CD4-positive, CD25-positive, alpha-beta regulatory T cell (primary cell): ENCODE data around the gene LNPEP. TPM values are rescaled to one million over a fixed set of nuclear protein-coding genes. Genes with fewer than 3 reads are reported as not detected.

Source experiments
- ATAC-seq, 2 donors: fragments of 150-1000 bp; cut with Tn5 transposase; one replicate each; pipeline ENCODE4 v1.10.0; 2021; ENCODE audit warnings: low read depth in 2 of 2, moderate number of reproducible peaks in 2 of 2, moderate library complexity in 1 of 2
- DNase-seq, 3 donors: peaks; one replicate each; pipeline versions ENCODE4 v3.0.0 to v3.0.0-alpha.2; 2012 to 2022; ENCODE audit warnings: mixed read lengths in 1 of 3
- H3K27ac ChIP-seq: one replicate; pipeline ENCODE4 v1.7.0; 2013; ENCODE audit warnings: mild to moderate bottlenecking, low read length; ENCODE audit not compliant: insufficient read depth, poor library complexity, severe bottlenecking
- H3K27me3 ChIP-seq: one replicate; pipeline ENCODE4 v1.7.0; 2013; ENCODE audit warnings: low read length; ENCODE audit not compliant: control insufficient read depth, insufficient read depth
- H3K36me3 ChIP-seq: one replicate; pipeline ENCODE4 v1.7.0; 2013; ENCODE audit warnings: mild to moderate bottlenecking, low read length, moderate library complexity; ENCODE audit not compliant: control insufficient read depth, insufficient read depth
- H3K4me1 ChIP-seq: 2 replicates; pipeline ENCODE4 v1.7.0; 2013; ENCODE audit warnings: mild to moderate bottlenecking, low read length; ENCODE audit not compliant: insufficient read depth, control insufficient read depth, poor library complexity, severe bottlenecking
- H3K4me3 ChIP-seq: one replicate; pipeline ENCODE4 v1.7.0; 2013; ENCODE audit warnings: low read depth, mild to moderate bottlenecking, low read length, moderate library complexity
- H3K9me3 ChIP-seq, 2 experiments: 1 replicate in 1 of 2; 2 replicates in 1 of 2; pipeline ENCODE4 v1.7.0; 2013; ENCODE audit warnings: low read length in 2 of 2, mild to moderate bottlenecking in 1 of 2, moderate library complexity in 1 of 2; ENCODE audit not compliant: control insufficient read depth in 2 of 2
- H3K27ac Mint-ChIP-seq, 3 donors: one replicate each; pipeline ENCODE4 v1.8.0; 2020 to 2022; ENCODE audit warnings: mild to moderate bottlenecking in 3 of 3, mixed read lengths in 3 of 3, moderate library complexity in 2 of 3
- H3K27me3 Mint-ChIP-seq: one replicate; pipeline ENCODE4 v1.8.0; 2022; ENCODE audit warnings: mild to moderate bottlenecking, mixed read lengths
- H3K36me3 Mint-ChIP-seq: one replicate; pipeline ENCODE4 v1.8.0; 2020; ENCODE audit warnings: mixed read lengths
- H3K4me1 Mint-ChIP-seq, 4 donors: one replicate each; pipeline ENCODE4 v1.8.0; 2020 to 2022; ENCODE audit warnings: mixed read lengths in 4 of 4, mild to moderate bottlenecking in 1 of 4
- H3K4me3 Mint-ChIP-seq, 4 donors: one replicate each; pipeline ENCODE4 v1.8.0; 2020 to 2022; ENCODE audit warnings: mild to moderate bottlenecking in 4 of 4, mixed read lengths in 4 of 4, moderate library complexity in 3 of 4
- H3K9me3 Mint-ChIP-seq, 7 donors: one replicate each; pipeline ENCODE4 v1.8.0; 2020 to 2022; ENCODE audit warnings: mixed read lengths in 7 of 7, mild to moderate bottlenecking in 3 of 7, moderate library complexity in 2 of 7
- polyA plus RNA-seq, 4 donors: library from polyadenylated mRNA; unstranded; fragments of 300-500 nt; fragmentation: Illumina TruSeq; gene quantifications; one replicate each; pipeline ENCODE4 v1.2.3, GENCODE V29; 2021
- total RNA-seq: library from RNA; stranded (reverse); gene quantifications from one replicate; pipeline ENCODE4 v1.2.3, GENCODE V29; 2022

Gene LNPEP
- total and polyA plus RNA-seq, 5 donors from 2014 or later, result 39.6 to 95.7 (median 44.2) TPM

GRCh38 chr5:96936431-96937320 is 796 bp downstream of the LNPEP start:
- peaks cover 12% of the 10 kb centered on the region for H3K36me3 Mint-ChIP-seq
- peaks cover 38 to 72% (median 62%) of the 10 kb centered on the region in 4 donors for H3K4me1 Mint-ChIP-seq
- H3K4me3 ChIP-seq, result peak overlapping the region; percentile 95
- no peaks in the 10 kb centered on the region for H3K27me3 ChIP-seq
- H3K4me3 Mint-ChIP-seq, result peak overlapping the region; percentile 91 to 98 (median 92)
- peaks cover 4% of the 10 kb centered on the region for H3K27me3 Mint-ChIP-seq
- H3K36me3 ChIP-seq, result no peaks in the 10 kb centered on the region
- H3K27ac Mint-ChIP-seq, result peak overlapping the region; percentile 94 to 98 (median 95)
- peak overlapping the region; percentile 95 for H3K27ac ChIP-seq
- no peaks in the 10 kb centered on the region for H3K9me3 ChIP-seq
- ATAC-seq (peak; percentile 3 to 7), DNase-seq (peak; percentile 32 to 81 (median 58))
- H3K4me1 ChIP-seq, result peaks cover 80% of the 10 kb centered on the region
- H3K9me3 Mint-ChIP-seq, result no peaks in the 10 kb centered on the region

DNA sequence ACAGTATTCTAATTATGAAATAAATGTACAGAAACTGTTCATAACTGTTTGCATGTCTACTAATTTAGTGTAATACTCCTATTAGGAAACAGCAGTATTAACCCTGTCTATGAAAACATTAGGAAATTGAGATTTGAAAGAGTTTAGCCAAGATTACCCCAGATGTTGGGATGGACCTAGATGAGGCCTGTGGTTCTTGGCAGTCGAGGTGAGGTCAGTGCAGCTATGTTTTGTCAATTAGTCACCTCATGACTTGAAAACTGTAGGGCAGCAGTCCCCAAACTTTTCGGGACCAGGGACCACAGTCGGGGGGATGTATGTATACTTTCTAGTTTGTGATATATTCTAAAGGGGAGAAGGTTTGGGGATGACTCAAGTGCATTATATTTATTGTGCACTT is 4.7 kb downstream of the LNPEP start:
- Histone ChIP-seq H3K9me3 (no peaks in the 10 kb centered on the region), H3K27me3 (no peaks in the 10 kb centered on the region), H3K27ac (peak overlapping the region; percentile 33), H3K4me1 (peaks cover 69% of the 10 kb centered on the region), H3K36me3 (peaks cover 4% of the 10 kb centered on the region), H3K4me3 (peak overlapping the region; percentile 58)
- Mint-ChIP-seq H3K27me3 (no peaks in the 10 kb centered on the region), H3K4me3 (peak overlapping the region in 3 of 4 donors; percentile 71 to 91 (median 83)), H3K27ac (peak overlapping the region; percentile 81 to 91 (median 85)), H3K36me3 (peaks cover 17% of the 10 kb centered on the region), H3K4me1 (peaks cover 40 to 81% (median 64%) of the 10 kb centered on the region in 4 donors), H3K9me3 (no peaks in the 10 kb centered on the region)
- ATAC-seq (no peak), DNase-seq (no peak)

GRCh38 chr5:96941140-96941539 is 5.3 kb downstream of the LNPEP start:
- Mint-ChIP-seq H3K4me1 (peaks cover 44 to 87% (median 70%) of the 10 kb centered on the region in 4 donors), H3K36me3 (peaks cover 17% of the 10 kb centered on the region), H3K9me3 (no peaks in the 10 kb centered on the region), H3K27me3 (no peaks in the 10 kb centered on the region), H3K27ac (peak overlapping the region in 2 of 3 donors; percentile 54 to 91), H3K4me3 (peak overlapping the region in 3 of 4 donors; percentile 33 to 83 (median 62))
- Histone ChIP-seq H3K27me3 (no peaks in the 10 kb centered on the region), H3K9me3 (no peaks in the 10 kb centered on the region), H3K4me3 (peak overlapping the region; percentile 9), H3K36me3 (peaks cover 4% of the 10 kb centered on the region), H3K4me1 (peaks cover 72% of the 10 kb centered on the region), H3K27ac (no peak overlapping the region)
- ATAC-seq (no peak), DNase-seq (no peak)

GRCh38 chr5:96942078-96942477 is 6.2 kb downstream of the LNPEP start:
- peak overlapping the region; percentile 7 to 57 (median 21) for H3K27ac Mint-ChIP-seq
- peak overlapping the region in 3 of 4 donors; percentile 1 to 55 (median 47) for H3K4me3 Mint-ChIP-seq
- H3K4me3 ChIP-seq, result peak overlapping the region; percentile 9
- peaks cover 53 to 93% (median 76%) of the 10 kb centered on the region in 4 donors for H3K4me1 Mint-ChIP-seq
- H3K9me3 Mint-ChIP-seq, result no peaks in the 10 kb centered on the region
- no peaks in the 10 kb centered on the region for H3K27me3 Mint-ChIP-seq
- no peaks in the 10 kb centered on the region for H3K9me3 ChIP-seq
- H3K27ac ChIP-seq, result peak overlapping the region; percentile 7
- no peaks in the 10 kb centered on the region for H3K27me3 ChIP-seq
- H3K4me1 ChIP-seq, result peaks cover 73% of the 10 kb centered on the region
- H3K36me3 Mint-ChIP-seq, result peaks cover 17% of the 10 kb centered on the region
- H3K36me3 ChIP-seq, result peaks cover 4% of the 10 kb centered on the region
- DNase-seq (no peak), ATAC-seq (no peak)

GRCh38 chr5:96942911-96943310 is 7.0 kb downstream of the LNPEP start:
- H3K27ac ChIP-seq, result no peak overlapping the region
- ATAC-seq (no peak), DNase-seq (no peak)
- peaks cover 72% of the 10 kb centered on the region for H3K4me1 ChIP-seq
- H3K9me3 ChIP-seq, result no peaks in the 10 kb centered on the region
- H3K36me3 Mint-ChIP-seq, result peaks cover 17% of the 10 kb centered on the region
- H3K9me3 Mint-ChIP-seq, result no peaks in the 10 kb centered on the region
- no peaks in the 10 kb centered on the region for H3K27me3 ChIP-seq
- no peaks in the 10 kb centered on the region for H3K27me3 Mint-ChIP-seq
- H3K4me3 Mint-ChIP-seq, result peak overlapping the region in 1 of 4 donors; percentile 17
- no peak overlapping the region for H3K27ac Mint-ChIP-seq
- peaks cover 52 to 90% (median 71%) of the 10 kb centered on the region in 4 donors for H3K4me1 Mint-ChIP-seq
- H3K4me3 ChIP-seq, result no peak overlapping the region
- peaks cover 4% of the 10 kb centered on the region for H3K36me3 ChIP-seq

- Histone ChIP-seq H3K36me3 (peaks cover 4% of the 10 kb centered on the region), H3K9me3 (no peaks in the 10 kb centered on the region), H3K4me3 (no peak overlapping the region), H3K27ac (no peak overlapping the region), H3K4me1 (peaks cover 70% of the 10 kb centered on the region), H3K27me3 (no peaks in the 10 kb centered on the region)
- Mint-ChIP-seq H3K4me3 (peak overlapping the region in 3 of 4 donors; percentile 17 to 26 (median 23)), H3K36me3 (peaks cover 14% of the 10 kb centered on the region), H3K27me3 (no peaks in the 10 kb centered on the region), H3K4me1 (peaks cover 46 to 86% (median 67%) of the 10 kb centered on the region in 4 donors), H3K27ac (peak overlapping the region; percentile 52 to 86 (median 59)), H3K9me3 (no peaks in the 10 kb centered on the region)
- DNase-seq (no peak), ATAC-seq (no peak)
Observed at GRCh38 chr5:96943799-96944198, 7.9 kb downstream of the LNPEP start.

DNA sequence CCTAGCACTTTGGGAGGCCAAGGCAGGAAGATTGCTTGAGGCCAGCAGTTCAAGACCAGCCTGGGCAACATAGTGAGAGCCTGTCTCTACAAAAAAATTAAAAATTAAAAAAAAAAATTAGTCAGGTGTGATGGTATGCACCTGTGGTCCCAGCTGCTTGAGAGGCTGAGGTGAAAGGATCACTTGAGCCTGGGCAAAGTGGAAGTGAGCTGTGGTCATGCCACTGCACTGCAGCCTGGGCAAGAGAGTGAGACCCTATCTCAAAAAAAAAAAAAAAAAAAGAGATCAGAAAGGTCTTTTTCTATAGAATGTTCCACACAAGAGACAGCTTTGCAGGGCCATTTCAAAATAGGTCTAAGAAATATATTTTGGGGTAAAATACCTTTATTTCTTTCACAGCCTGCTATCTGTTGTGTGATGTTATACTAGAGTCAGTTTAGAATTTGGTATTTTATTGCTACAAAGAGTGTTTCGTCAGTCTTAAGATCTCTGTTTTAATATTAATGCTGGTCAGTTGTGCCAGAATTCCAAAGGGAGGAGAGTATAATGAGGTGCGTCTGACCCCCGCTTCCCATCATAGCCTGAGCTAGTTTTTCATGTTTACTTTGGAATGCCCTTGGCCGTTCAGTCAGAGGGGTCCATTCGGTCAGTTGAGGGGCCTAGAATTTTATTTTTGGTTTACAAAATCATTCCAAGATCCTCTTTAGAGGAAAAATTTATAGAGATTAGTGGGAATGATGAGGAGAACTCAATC is 9.4 kb downstream of the LNPEP start:
- peaks cover 4% of the 10 kb centered on the region for H3K36me3 ChIP-seq
- H3K36me3 Mint-ChIP-seq, result peaks cover 14% of the 10 kb centered on the region
- no peaks in the 10 kb centered on the region for H3K9me3 ChIP-seq
- H3K27ac ChIP-seq, result no peak overlapping the region
- peak overlapping the region in 3 of 4 donors; percentile 9 to 59 (median 12) for H3K4me3 Mint-ChIP-seq
- no peak for DNase-seq
- peaks cover 64% of the 10 kb centered on the region for H3K4me1 ChIP-seq
- no peaks in the 10 kb centered on the region for H3K27me3 Mint-ChIP-seq
- peak overlapping the region; percentile 28 for H3K4me3 ChIP-seq
- H3K27ac Mint-ChIP-seq, result peak overlapping the region in 2 of 3 donors; percentile 67 to 72
- peaks cover 47 to 86% (median 71%) of the 10 kb centered on the region in 4 donors for H3K4me1 Mint-ChIP-seq
- no peaks in the 10 kb centered on the region for H3K9me3 Mint-ChIP-seq
- H3K27me3 ChIP-seq, result no peaks in the 10 kb centered on the region
- no peak for ATAC-seq
